GM19240 (cell line): ENCODE measurements around the gene RABGAP1L.
"Not testable (repeated sequence)": the region's sequence is repeated elsewhere in the genome, so short reads cannot be mapped to it uniquely, and the experiment has no call there.

Experiments
- DNase-seq: peaks from one replicate; pipeline ENCODE4 v3.0.0; 2011; ENCODE audit warnings: low spot score; ENCODE audit not compliant: insufficient read length

RABGAP1L gene

DNA sequence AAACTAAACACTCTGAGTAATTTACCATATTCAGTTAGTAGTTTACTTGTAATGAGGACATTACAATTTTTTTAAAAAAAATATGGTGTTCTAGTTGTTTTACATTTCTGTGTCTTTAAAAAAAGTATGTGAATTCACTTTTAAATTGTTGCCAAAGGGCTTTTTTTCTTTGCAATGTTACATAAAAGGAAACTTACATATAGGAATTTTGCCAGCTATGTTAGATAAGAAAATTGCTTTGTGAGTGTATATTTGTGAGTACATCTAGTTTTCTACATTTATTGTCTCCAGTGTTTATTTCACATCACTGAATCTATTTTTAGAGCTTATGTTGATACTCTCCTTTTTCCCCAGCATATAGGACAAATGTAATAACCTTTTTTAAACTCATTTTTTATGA lies 495.2 kb downstream of the RABGAP1L start:
- DNase-seq: no peak

DNA sequence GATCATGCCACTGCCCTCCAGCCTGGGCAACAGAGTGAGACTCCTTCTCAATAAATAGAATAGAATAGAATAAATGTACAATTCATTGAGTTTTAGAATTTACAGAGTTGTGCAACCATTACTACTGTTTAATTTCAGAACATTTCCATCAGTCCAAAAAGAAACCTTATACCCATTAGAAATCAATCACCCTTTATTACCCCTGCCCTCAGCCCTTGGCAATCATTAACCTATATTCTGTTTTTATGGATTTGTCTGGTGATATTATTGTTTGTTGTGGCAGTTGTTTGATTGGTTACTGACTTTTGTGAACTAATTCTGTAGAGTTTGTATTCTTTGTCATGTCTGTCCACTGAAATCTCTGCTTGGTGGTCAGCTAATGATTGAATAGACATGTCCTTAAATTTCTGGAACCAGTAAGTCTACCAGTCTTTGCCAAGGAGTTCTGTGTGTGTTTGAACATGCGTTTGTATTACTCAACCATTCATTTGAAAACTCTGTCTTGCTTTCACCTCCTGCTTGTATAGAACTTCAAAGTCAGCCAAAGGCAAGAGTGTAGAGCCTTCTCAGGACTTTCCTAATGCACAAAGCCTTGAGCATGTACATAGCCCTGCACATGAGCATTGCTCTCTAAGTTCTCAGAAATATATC lies 497.2 kb downstream of the RABGAP1L start:
- no peak for DNase-seq

DNA sequence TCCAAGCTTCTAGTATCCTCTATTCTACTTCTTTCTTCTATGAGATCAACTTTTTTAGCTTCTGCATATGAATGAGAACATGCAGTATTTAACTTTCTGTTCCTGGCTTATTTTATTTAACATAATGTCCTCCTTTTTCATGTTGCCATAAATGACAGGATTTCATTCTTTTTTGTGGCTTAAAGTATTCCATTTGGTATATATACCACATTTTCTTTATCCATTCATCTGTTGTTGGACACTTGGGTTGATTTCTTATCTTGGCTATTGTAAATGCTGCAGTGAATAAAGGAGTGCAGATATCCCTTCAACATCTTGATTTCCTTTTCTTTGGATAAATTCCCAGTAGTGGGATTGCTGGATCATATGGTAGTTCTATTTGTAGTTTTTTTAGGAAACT lies 498.1 kb downstream of the RABGAP1L start:
- no peak for DNase-seq

GRCh38 chr1:174657893-174658292 lies 498.6 kb downstream of the RABGAP1L start:
- DNase-seq: no peak

- DNase-seq: no peak
These were observed 500.5 kb downstream of the RABGAP1L start for GRCh38 chr1:174659823-174660222.

- DNase-seq: no peak
These were observed 501.2 kb downstream of the RABGAP1L start for GRCh38 chr1:174660476-174660875.

DNA sequence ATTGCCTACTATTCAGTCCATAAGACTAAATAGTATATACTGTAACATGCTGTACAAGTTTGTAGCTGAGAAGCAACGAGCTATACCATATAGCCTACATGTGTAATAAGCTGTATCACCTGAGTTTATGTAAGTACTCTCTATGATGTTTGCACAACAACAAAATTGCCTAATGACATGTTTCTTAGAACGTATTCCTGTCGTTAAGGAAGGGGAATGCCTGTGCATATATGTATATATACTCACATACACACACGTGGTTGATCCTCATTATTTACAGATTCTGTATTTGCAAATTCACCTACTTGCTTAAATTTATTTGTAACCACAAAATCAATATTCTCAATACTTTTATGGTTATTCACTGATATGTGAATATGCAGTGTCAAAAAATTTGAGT lies 504.0 kb downstream of the RABGAP1L start:
- DNase-seq: no peak

GRCh38 chr1:174666248-174666647 lies 506.9 kb downstream of the RABGAP1L start:
- DNase-seq: no peak

DNA sequence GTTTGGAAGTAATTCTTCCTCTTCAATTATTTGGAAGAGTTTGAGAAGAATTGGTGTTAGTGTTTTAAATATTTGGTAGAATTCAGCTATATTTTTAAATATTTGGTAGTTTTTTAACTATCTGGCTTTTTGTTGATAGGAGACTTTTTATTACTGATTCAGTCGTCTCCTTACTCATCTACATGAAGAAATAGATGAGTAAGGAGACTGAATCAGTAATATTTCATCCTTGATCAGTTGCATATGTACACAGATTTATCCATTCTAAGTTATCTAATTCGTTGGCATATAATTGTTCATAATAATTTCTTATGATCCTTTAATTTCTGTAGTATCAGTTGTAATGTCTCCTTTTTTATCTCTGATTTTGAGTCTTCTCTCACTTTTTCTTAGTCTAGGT lies 512.5 kb downstream of the RABGAP1L start:
- no peak for DNase-seq

DNA sequence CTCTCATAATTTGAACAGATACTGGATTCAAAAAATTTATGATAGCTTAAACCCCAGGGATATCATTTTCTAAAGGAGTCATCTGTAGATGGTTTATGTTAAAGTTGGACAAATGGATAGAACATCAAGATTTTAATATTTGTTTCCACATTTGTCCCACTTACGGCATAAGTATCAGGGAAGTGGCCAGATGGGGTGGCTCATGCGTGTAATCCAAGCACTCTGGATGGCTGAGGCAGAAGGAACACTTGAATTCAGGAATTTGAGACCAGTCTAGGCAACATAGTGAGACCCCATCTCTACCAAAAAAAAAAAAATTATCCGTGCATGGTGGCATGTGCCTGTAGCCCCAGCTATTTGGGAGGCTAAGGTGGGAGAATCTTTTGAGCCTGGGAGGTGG lies 517.5 kb downstream of the RABGAP1L start:
- DNase-seq: no peak

DNA sequence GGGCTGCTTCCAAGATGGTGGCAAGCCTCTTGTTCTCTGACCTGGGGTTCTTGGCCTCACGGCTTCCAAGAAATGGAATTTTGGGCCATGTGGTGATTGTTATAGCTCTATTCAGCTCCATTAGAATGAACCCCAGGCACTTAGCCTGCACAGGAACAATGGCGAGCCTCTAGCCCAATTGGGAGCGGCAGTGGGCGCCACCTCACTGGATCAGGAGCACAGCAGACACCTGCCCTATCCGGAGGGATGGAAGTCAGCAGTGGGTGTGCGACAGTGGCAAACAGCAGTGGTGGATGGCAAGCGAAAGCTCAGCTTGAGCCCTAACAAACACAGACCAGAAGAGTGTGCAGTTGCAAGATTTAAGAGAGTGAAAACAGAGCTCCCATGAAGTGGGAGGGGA lies 519.3 kb downstream of the RABGAP1L start:
- no peak for DNase-seq

- no peak for DNase-seq
These were observed 520.8 kb downstream of the RABGAP1L start for GRCh38 chr1:174680101-174680500.

- no peak for DNase-seq
These were observed 523.2 kb downstream of the RABGAP1L start for GRCh38 chr1:174682419-174683008.

DNA sequence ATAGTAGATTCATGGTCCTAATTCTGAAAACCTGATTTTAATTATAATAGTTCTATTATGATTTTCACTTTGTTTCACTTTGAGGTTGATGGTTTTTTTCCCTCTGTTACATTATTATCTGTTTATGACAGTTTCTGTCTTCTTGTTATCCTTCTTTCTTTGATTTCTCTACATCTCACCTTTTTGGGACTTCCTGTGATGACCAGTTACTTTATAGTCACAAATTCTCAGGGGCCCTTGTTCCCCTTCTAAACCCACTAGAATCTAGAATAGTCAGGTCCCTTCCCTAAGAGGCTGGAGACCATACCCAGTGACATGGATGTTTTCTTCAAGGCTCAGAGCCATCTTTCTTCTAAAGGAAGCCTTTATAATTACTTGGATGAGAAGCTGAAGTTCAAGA lies 526.9 kb downstream of the RABGAP1L start:
- DNase-seq: no peak

GRCh38 chr1:174689524-174689923 lies 530.2 kb downstream of the RABGAP1L start:
- DNase-seq: no peak

DNA sequence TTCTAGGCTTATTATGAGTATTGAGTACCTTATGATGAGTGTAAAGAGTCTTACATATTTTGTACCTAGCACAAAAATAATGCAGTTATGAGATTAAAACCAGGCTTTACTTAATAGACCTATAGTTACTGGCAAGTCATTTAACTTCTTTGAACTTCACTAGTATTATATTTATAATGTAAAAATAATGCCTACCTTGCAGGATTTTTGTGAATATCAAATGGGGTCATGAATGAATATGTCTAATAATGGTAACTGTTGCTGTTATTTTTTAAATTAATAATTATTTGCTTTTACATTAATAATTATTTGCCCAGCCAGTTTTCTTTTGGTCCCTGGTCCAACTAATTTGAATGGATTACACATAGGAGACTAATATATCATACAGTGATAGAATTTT lies 530.9 kb downstream of the RABGAP1L start:
- no peak for DNase-seq

GRCh38 chr1:174692313-174692712 lies 533.0 kb downstream of the RABGAP1L start:
- no peak for DNase-seq

DNA sequence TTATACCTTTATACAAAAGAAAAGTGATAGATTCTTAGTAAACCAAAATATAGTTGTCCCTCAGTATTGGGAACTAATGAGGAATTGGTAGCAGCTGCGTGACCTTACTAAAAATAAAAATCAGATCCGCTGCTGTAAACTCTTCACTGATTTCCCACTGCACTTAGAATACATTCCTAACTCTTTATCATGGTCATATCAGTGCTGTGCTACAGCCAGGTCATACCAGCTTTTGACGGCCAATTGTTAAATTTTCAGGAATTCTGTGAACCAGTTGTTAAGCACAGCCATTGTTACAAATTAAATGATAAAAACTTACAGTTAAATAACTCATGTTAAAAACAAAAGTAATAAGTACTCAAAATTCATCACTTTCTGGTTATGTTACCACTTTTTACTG lies 533.8 kb downstream of the RABGAP1L start:
- DNase-seq: no peak

DNA sequence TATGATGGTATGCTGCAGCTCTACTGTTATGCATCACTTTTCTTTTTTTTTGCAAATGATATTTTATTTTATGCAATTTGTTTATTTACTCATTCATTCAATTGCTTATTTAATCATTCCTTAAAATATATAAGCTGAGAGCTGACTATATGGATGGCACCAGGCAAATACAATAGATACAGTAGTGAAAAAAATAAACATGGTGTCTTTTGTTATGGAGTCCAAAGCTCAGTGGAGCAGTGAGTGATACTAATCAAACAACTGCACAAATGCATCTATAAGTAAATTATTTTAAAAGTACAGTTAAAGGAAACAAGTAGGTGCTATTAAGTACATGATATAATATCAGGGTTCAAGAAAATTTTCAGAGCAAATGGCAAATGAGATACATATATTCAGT lies 534.2 kb downstream of the RABGAP1L start:
- DNase-seq: not testable (repeated sequence)

- no peak for DNase-seq
These were observed 536.9 kb downstream of the RABGAP1L start for GRCh38 chr1:174696026-174696821.

- no peak for DNase-seq
These were observed 541.0 kb downstream of the RABGAP1L start for GRCh38 chr1:174700314-174700713.

- DNase-seq: no peak
These were observed 541.5 kb downstream of the RABGAP1L start for GRCh38 chr1:174700775-174701174.

- no peak for DNase-seq
These were observed 542.2 kb downstream of the RABGAP1L start for GRCh38 chr1:174701565-174701964.
